AG09319 (cell line): ENCODE measurements around the gene USP37.

Experiments used
- DNase-seq: peaks from one replicate; pipeline ENCODE4 v3.0.0-alpha.2; 2010; ENCODE audit warnings: low read depth; ENCODE audit errors: extremely low read depth
- TF ChIP-seq, protein P1 (sequence below): IDR thresholded peaks from 2 replicates; pipeline ENCODE4 v1.5.1; 2011; ENCODE audit warnings: low read depth, mild to moderate bottlenecking, inconsistent platforms, low read length, moderate library complexity

Gene USP37

DNA sequence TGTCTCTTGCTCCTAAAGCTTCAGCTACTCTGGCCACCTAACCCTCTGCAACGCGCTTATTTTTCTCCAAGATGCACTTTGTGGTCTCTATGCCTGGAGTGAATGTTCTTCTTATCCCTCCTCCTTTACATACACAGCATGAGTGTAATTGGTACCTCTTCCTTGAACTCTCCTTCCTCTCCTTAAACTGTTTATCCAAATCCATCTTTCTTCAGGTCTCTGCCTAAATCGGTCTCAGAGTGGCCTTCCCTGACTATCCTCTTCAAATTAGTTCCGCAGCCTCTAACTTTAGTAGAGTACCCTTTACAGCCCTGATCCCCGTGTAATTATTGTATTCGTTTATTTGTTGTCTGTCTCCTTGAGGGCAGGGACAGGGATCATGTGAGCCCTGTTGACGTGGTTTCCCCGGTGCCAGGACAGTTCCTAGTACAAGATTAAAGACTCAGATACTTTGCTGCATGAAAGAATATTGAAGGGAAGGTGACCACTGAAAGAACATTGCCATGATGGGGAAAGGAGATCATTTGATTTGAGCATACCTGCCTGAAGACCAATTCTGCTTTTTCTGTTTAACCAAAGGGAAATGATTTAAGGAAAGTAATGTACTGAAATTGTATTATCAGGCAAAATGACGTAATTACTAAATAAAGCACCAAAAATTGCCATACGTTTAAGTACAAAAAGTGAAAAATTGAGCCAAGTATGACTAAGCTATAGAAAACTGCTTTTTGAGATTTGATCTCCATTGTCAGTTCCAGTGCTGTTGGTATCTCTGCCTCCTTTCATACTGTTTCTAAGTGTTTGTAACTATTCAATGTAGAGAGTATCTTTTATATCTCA lies 1.7 kb upstream of the USP37 start:
- TF ChIP-seq, protein P1, sequence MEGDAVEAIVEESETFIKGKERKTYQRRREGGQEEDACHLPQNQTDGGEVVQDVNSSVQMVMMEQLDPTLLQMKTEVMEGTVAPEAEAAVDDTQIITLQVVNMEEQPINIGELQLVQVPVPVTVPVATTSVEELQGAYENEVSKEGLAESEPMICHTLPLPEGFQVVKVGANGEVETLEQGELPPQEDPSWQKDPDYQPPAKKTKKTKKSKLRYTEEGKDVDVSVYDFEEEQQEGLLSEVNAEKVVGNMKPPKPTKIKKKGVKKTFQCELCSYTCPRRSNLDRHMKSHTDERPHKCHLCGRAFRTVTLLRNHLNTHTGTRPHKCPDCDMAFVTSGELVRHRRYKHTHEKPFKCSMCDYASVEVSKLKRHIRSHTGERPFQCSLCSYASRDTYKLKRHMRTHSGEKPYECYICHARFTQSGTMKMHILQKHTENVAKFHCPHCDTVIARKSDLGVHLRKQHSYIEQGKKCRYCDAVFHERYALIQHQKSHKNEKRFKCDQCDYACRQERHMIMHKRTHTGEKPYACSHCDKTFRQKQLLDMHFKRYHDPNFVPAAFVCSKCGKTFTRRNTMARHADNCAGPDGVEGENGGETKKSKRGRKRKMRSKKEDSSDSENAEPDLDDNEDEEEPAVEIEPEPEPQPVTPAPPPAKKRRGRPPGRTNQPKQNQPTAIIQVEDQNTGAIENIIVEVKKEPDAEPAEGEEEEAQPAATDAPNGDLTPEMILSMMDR: no peak
- no peak for DNase-seq

DNA sequence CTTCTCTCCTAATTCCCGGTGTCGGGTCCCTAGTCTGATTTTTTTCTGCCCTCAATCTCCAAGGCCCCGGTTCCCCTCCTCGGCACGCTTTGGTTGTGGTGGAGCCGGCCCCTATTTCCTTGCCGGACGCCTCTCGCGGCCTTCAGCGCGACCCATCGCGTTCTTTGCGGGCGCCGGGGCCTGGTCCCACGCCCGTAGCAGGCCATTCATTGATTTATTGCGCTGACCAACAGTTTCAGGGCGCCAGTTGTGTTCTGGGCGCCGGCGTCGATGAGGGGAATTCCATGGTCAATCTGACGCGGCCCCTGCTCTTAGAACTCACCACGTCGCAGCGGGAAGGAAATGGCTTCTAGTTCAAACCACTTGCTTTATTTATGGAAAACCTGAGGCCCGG lies 884 bp upstream of the USP37 start:
- DNase-seq: no peak
- TF ChIP-seq, protein P1: no peak

DNA sequence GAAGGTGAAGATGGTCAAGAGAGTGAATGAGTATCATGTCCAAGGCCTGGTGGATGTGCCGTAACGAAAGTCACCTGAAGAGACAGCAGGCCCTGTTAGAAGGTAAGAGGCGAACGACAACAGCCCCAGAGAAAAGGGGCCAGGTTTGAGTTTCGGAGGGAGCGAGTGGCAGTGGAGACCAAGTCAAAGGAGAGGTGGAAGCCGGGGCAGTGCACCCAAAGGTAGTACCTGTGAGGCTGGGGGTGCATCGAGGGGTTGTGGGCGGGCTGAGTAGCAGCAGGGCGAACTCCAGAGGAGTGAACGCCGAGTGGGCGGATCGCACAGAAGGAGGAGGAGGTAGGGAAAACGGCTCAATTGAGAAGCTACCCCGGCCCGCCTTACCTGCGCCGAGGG lies 358 bp downstream of the USP37 start:
- no peak for DNase-seq

DNA sequence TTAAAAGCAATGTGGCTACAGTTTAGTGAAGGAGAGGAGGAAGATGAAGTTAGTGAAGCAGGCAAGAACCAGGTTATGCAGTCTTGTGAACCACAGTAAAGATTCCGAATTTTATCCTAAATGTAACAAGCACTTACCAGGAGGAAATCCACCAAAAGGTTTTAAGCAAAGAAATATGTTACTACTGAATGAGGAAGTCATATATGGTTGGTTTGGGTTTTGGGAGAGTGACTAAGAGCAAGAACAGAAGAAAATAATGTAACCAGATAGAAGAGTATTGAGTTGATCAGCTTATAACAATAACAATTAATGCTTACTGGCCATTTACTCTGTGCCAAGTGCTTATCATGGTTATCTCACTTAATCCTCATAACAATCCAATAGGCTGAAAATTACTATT lies 1.9 kb downstream of the USP37 start:
- DNase-seq: no peak
- TF ChIP-seq, protein P1: no peak

More for the DNA sequence above, 358 bp downstream of the USP37 start:
- TF ChIP-seq, protein P1: no peak

DNA sequence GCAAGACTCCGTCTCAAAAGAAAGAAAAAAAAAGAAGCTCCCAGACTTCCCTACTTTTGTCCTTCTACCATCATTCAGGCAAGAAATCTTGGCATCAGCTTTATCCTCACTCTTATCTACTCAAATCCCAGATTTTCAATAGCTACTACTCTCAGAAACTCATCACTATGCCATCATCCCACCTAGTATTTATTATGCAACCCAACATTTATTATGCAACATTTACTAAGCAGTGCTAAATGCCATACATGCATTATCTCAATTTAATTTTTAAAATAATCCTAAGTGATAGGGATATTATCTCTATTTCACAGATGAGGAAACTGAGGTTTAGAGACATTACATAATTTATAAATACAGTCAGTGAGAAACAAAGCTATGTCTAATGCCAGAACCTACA lies 4.1 kb downstream of the USP37 start:
- no peak for DNase-seq
- TF ChIP-seq, protein P1: no peak

DNA sequence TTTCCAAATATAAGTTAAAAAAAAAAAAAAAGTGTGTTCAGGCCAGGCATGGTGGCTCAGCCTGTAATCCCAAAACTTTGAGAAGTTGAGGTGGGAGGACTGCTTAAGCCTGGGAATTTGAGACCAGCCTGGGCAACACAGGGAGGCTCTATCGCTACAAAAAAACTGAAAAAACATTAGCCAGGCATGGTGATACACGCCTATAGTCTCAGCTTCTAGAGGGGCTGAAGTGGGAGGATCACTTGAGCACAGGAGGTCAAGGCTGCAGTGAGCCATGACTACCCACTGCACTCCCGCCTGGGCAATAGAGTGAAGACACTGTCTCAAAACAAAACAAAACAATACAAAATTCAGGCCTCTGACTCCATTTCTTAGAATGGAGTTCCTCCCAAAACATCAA lies 9.2 kb downstream of the USP37 start:
- TF ChIP-seq, protein P1: no peak
- DNase-seq: no peak

DNA sequence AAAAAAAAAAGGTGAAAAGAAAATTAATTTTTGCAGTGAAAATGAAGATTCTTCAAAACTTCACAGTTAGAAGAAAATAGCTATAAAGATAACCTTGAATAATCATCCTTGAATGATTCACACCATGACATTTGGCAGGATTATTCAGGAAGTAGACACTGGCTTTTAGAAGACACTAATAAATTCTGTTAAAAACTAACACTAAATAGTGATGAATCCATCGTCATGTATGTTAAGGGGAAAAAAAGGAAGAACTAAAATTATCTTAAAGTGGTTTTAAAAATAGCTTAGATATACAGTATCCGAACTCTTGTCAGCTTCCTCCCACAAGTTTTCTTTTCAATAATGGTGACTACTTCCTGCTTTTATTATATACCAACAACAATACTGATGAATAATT lies 10.2 kb downstream of the USP37 start:
- DNase-seq: no peak
- TF ChIP-seq, protein P1: no peak
